GM13976 (cell line): ENCODE results near the gene ADAMTS2.

Experiments
- DNase-seq: peaks from one replicate; pipeline ENCODE4 v3.0.0; 2012; ENCODE audit warnings: low spot score
- in situ Hi-C: fragments of 300-500 bp; cut with MboI; formaldehyde crosslinking; loops from one replicate; pipeline ENCODE4 v1.12.0; 2022; ENCODE audit warnings: low sequenced_read_pairs, mixed read lengths, inconsistent platforms; ENCODE audit not compliant: unreplicated experiment
- TF ChIP-seq, protein P1 (sequence below): IDR thresholded peaks from 2 replicates; pipeline ENCODE4 v1.5.1; 2012; ENCODE audit warnings: borderline replicate concordance, mild to moderate bottlenecking; ENCODE audit not compliant: insufficient read depth; ENCODE audit errors: extremely low read depth, missing control alignments, control extremely low read depth

The ADAMTS2 gene

DNA sequence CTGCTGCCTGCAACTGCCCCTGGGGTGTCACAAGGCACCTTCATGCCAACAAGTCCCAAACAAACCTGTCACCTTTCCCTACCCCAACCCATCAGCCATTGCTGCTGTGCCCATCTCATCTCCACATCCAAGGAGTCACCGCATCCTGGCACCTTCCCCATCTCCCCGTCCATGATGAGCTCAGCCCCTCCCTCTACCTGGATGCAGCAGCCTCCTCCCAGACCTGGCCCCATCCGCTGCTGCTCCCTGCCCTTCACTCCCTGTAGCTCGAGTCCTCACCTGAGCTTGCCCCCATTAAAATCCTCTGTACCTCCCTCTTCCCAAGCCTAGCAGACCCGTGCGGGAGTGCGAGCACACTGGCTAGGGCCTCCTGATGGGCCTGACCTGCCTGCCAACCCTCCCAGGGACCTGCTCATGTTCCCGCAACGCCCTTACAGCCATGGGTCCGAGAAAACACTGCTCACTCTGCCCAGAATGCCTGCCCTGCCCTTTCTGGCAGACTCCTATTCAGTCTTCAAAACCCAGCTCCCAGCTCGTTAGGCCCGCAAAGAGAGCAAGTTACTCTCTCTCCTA lies 110.6 kb downstream of the ADAMTS2 start:
- no peak for DNase-seq
- TF ChIP-seq, protein P1, sequence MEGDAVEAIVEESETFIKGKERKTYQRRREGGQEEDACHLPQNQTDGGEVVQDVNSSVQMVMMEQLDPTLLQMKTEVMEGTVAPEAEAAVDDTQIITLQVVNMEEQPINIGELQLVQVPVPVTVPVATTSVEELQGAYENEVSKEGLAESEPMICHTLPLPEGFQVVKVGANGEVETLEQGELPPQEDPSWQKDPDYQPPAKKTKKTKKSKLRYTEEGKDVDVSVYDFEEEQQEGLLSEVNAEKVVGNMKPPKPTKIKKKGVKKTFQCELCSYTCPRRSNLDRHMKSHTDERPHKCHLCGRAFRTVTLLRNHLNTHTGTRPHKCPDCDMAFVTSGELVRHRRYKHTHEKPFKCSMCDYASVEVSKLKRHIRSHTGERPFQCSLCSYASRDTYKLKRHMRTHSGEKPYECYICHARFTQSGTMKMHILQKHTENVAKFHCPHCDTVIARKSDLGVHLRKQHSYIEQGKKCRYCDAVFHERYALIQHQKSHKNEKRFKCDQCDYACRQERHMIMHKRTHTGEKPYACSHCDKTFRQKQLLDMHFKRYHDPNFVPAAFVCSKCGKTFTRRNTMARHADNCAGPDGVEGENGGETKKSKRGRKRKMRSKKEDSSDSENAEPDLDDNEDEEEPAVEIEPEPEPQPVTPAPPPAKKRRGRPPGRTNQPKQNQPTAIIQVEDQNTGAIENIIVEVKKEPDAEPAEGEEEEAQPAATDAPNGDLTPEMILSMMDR = no peak
- in situ Hi-C loops = no loop called here

DNA sequence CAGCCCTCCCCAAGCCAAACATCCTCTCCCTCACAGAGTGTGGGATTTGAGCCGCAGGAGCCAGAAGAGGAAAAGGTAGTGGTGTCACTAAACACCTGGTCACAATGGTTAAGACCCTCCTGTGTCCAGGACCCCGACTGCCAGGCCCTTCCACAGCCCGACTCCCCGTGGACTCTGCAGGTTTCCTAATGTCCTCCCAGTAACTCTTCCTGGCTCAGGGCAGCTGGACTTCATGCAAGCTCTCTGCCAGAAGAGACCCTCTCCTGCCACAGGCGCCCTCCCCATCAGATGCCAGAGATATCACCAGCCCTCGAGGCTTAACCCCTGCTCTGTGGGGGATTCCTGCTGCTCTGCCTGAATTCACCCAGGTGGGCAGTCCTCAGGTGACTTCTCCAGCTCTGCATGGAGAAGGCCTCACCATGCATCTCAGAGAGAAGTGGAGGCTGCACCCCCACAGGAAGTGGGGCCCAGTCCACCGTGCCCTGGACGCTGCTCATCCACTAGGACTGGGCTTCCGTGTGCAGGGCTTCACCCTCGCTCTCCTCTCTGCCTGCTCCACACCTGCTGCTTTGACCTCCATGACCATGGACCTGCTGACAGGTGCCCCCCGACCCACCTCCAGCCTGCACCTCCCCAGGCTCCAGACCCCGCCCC lies 111.2 kb downstream of the ADAMTS2 start:
- in situ Hi-C loops = no loop called here
- no peak for DNase-seq

GRCh38 chr5:179232091-179232735 lies 113.0 kb downstream of the ADAMTS2 start:
- in situ Hi-C loops = no loop called here
- TF ChIP-seq, protein P1 = no peak
- DNase-seq = no peak

More for the DNA sequence above, 111.2 kb downstream of the ADAMTS2 start:
- TF ChIP-seq, protein P1 = no peak

GRCh38 chr5:179231309-179231708 lies 114.0 kb downstream of the ADAMTS2 start:
- in situ Hi-C loops = no loop called here
- DNase-seq = no peak
- TF ChIP-seq, protein P1 = no peak

- TF ChIP-seq, protein P1 = no peak
- in situ Hi-C loops = no loop called here
- DNase-seq = no peak
Observed at GRCh38 chr5:179230061-179230461, 115.2 kb downstream of the ADAMTS2 start.

DNA sequence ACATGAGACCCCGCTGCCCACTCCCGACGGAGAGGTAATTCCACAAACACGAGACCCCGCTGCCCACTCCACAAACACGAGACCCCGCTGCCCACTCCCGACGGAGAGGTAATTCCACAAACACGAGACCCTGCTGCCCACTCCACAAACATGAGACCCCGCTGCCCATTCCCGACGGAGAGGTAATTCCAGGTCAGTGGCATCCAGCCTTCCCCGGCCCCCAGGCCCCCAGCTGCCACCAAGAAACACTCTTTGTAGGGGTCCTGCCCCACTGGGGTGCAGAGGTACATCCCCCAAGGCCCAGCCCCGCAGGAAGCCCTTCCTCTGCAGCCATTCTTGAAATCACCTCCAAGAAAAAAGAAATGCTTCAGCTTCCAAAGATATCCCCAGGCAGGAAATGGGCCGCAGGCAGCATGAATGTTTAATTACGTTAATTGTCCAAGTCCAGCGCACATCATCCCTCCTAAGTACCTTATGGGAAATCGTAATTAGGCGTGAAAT lies 115.9 kb downstream of the ADAMTS2 start:
- no peak for DNase-seq
- TF ChIP-seq, protein P1 = no peak
- in situ Hi-C loops = no loop called here
